ENCODE results near the gene TSPEAR.

DNA sequence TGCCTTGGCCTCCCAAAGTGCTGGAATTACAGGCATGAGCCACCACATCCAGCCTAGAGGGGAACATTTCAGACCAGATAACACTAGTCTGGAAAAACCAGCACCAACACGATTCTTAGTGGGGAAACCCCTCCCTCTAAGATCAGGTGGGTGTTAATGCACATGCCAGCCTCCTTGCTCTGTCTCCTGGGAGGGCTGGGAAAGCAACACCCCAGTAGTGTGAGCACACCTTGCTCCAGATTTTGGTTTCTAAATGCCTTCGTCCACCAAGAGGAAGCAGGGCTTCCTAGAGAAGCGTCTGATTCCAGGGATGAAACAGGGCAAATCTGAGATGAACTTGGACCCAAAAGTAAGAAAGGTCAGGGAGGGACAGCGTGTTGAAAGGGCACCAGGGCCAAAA is 140.1 kb downstream of the TSPEAR start:
- TF ChIP-seq CTCF (IDR thresholded peaks at IDR 0.05) (no peak), ZFX (IDR thresholded peaks at IDR 0.05; ENCODE audit: borderline replicate concordance) (no peak)

Measured in 22Rv1 (cell line).